Type B pancreatic cell (in vitro differentiated cells): ENCODE measurements around the gene RAD51. TPM values are rescaled to one million over a fixed set of nuclear protein-coding genes. Genes with fewer than 3 reads are reported as not detected.

ENCODE experiments used
- DNase-seq: peaks from one replicate; pipeline ENCODE4 v3.0.0; 2021; ENCODE audit warnings: mixed read lengths; ENCODE audit not compliant: unreplicated experiment; ENCODE audit errors: extremely low spot score
- H3K27ac Mint-ChIP-seq: 2 replicates; pipeline ENCODE4 v1.8.0; 2021; ENCODE audit warnings: mild to moderate bottlenecking, mixed read lengths
- H3K27me3 Mint-ChIP-seq: 2 replicates; pipeline ENCODE4 v1.8.0; 2021; ENCODE audit warnings: mixed read lengths
- H3K36me3 Mint-ChIP-seq: 2 replicates; pipeline ENCODE4 v1.8.0; 2021; ENCODE audit warnings: mixed read lengths
- H3K4me1 Mint-ChIP-seq: one replicate; pipeline ENCODE4 v1.8.0; 2021; ENCODE audit warnings: mixed read lengths; ENCODE audit not compliant: unreplicated experiment
- H3K4me3 Mint-ChIP-seq: 2 replicates; pipeline ENCODE4 v1.8.0; 2021; ENCODE audit warnings: mild to moderate bottlenecking, mixed read lengths
- H3K9me3 Mint-ChIP-seq: 2 replicates; pipeline ENCODE4 v1.8.0; 2021; ENCODE audit warnings: mixed read lengths
- CTCF ChIP-seq: fragments of 200-600 bp; sonication (generic); conservative IDR thresholded peaks from 2 replicates; pipeline ENCODE4 v1.5.0; 2021; ENCODE audit warnings: antibody characterized with exemption, mild to moderate bottlenecking
- total RNA-seq: library from RNA; stranded (reverse); gene quantifications from 2 replicates; pipeline ENCODE4 v1.2.1, GENCODE V29; 2021; ENCODE audit warnings: low replicate concordance

RAD51 gene
- total RNA-seq, 1 donor from 2014 or later, result 20.5 TPM

- H3K4me3 Mint-ChIP-seq, result no peak overlapping the region
- no peak overlapping the region for H3K27ac Mint-ChIP-seq
Measured at GRCh38 chr15:40706121-40706520, 11.1 kb downstream of the RAD51 start.

GRCh38 chr15:40714144-40714543 lies 19.2 kb downstream of the RAD51 start:
- H3K9me3 Mint-ChIP-seq, result no peaks in the 10 kb centered on the region
- no peak overlapping the region for H3K27ac Mint-ChIP-seq
- H3K36me3 Mint-ChIP-seq, result peaks cover 18% of the 10 kb centered on the region
- DNase-seq, result no peak
- no peaks in the 10 kb centered on the region for H3K27me3 Mint-ChIP-seq
- TF ChIP-seq CTCF, result no peak
- no peak overlapping the region for H3K4me3 Mint-ChIP-seq
- no peaks in the 10 kb centered on the region for H3K4me1 Mint-ChIP-seq

More at GRCh38 chr15:40706121-40706520, 11.1 kb downstream of the RAD51 start:
- DNase-seq, result no peak
- no peak for TF ChIP-seq CTCF
- no peaks in the 10 kb centered on the region for H3K27me3 Mint-ChIP-seq
- no peaks in the 10 kb centered on the region for H3K4me1 Mint-ChIP-seq
- H3K9me3 Mint-ChIP-seq, result no peaks in the 10 kb centered on the region
- H3K36me3 Mint-ChIP-seq, result peaks cover 19% of the 10 kb centered on the region

GRCh38 chr15:40716165-40716564 lies 21.2 kb downstream of the RAD51 start:
- Mint-ChIP-seq H3K9me3 (no peaks in the 10 kb centered on the region), H3K4me3 (no peak overlapping the region), H3K4me1 (no peaks in the 10 kb centered on the region), H3K27me3 (no peaks in the 10 kb centered on the region), H3K36me3 (peaks cover 8% of the 10 kb centered on the region), H3K27ac (no peak overlapping the region)
- no peak for DNase-seq
- TF ChIP-seq CTCF, result no peak

GRCh38 chr15:40721701-40722100 lies 26.7 kb downstream of the RAD51 start:
- no peak for DNase-seq
- no peak overlapping the region for H3K27ac Mint-ChIP-seq

GRCh38 chr15:40722354-40722753 lies 27.4 kb downstream of the RAD51 start:
- peaks cover 4% of the 10 kb centered on the region for H3K36me3 Mint-ChIP-seq
- H3K9me3 Mint-ChIP-seq, result no peaks in the 10 kb centered on the region
- H3K27me3 Mint-ChIP-seq, result no peaks in the 10 kb centered on the region
- H3K4me1 Mint-ChIP-seq, result no peaks in the 10 kb centered on the region
- no peak overlapping the region for H3K27ac Mint-ChIP-seq
- DNase-seq, result no peak
- no peak overlapping the region for H3K4me3 Mint-ChIP-seq
- TF ChIP-seq CTCF, result no peak

More at GRCh38 chr15:40721701-40722100, 26.7 kb downstream of the RAD51 start:
- H3K9me3 Mint-ChIP-seq, result no peaks in the 10 kb centered on the region
- H3K4me1 Mint-ChIP-seq, result no peaks in the 10 kb centered on the region
- no peaks in the 10 kb centered on the region for H3K27me3 Mint-ChIP-seq
- no peak for TF ChIP-seq CTCF
- H3K36me3 Mint-ChIP-seq, result peaks cover 5% of the 10 kb centered on the region
- H3K4me3 Mint-ChIP-seq, result no peak overlapping the region

- no peaks in the 10 kb centered on the region for H3K4me1 Mint-ChIP-seq
- no peak for DNase-seq
- no peak for TF ChIP-seq CTCF
- no peak overlapping the region for H3K27ac Mint-ChIP-seq
- H3K27me3 Mint-ChIP-seq, result no peaks in the 10 kb centered on the region
- H3K9me3 Mint-ChIP-seq, result no peaks in the 10 kb centered on the region
- no peak overlapping the region for H3K4me3 Mint-ChIP-seq
- H3K36me3 Mint-ChIP-seq, result no peaks in the 10 kb centered on the region
Measured at GRCh38 chr15:40722934-40723333, 28.0 kb downstream of the RAD51 start.
